Epidermal melanocyte (primary cell): Measurements from ENCODE around the gene GGNBP2.
"Not testable (repeated sequence)": the region's sequence is repeated elsewhere in the genome, so short reads cannot be mapped to it uniquely, and the experiment has no call there.

Experiments used
- DNase-seq: peaks from one replicate; pipeline ENCODE4 v3.0.0; 2011; ENCODE audit warnings: low spot score; ENCODE audit not compliant: insufficient read length

Gene GGNBP2

DNA sequence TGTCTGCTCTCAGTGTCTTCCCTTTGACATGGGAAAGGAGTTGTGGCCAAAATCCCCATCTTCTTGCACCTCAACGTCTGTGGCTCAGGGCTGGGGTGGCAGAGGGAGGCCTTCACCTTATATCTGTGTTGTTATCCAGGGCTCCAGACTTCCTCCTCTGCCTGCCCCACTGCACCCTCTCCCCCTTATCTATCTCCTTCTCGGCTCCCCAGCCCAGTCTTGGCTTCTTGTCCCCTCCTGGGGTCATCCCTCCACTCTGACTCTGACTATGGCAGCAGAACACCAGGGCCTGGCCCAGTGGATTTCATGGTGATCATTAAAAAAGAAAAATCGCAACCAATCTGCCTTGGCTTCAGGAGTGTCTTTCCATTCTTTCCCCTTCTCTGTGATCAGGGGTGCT, 55.7 kb downstream of the GGNBP2 start:
- DNase-seq: no peak

DNA sequence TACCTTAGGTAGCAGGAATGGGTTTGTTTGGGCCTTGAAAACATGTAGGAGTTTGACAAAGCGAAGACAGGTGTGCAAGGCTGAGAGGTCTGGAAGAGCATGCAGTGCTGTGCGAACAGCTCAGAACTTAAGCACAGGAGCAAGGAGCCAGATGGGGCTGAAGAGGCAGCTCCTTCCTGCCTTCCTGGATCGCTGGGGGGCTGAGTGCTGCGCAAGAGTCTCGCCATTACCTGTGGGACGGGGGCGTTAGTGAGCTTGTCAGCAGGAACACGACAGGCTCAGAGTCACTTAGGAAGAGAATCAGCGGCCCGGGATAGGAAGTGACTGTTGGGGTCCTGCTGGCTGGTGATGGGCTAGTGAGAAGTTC, 56.2 kb downstream of the GGNBP2 start:
- no peak for DNase-seq

GRCh38 chr17:36601303-36602029, 56.7 kb downstream of the GGNBP2 start, which contains the start of gene MRM1:
Gene MRM1, plus strand, starts transcription at chr17:36601583. Its CDS starts 228 bp downstream, at chr17:36601811.
- DNase-seq: peak; percentile 77

DNA sequence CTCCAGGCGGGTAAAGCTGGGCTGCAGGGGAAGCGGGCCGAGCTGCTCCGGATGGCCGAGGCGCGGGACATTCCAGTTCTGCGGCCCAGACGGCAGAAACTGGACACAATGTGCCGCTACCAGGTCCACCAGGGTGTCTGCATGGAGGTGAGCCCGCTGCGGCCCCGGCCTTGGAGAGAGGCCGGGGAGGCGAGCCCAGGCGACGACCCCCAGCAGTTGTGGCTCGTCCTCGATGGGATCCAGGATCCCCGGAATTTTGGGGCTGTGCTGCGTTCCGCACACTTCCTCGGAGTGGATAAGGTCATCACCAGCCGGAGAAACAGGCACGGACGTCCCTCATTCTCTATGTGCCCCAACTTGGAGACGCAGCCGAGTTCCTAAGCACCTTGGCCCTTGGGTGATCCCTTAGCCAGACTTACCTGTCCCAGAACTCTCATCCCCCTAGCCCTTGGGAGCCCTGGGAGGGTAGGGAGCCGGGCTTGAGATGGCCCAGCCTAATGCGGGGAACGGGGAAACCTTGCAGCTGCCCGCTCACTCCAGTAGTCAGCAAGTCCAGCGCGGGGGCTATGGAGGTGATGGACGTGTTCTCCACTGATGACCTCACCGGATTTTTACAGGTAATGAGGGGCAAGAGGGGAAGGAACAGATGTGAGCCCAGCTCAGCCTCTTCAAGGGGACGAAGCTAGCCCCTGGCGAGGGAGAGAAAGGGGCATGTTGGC, 57.5 kb downstream of the GGNBP2 start:
- DNase-seq: no peak

DNA sequence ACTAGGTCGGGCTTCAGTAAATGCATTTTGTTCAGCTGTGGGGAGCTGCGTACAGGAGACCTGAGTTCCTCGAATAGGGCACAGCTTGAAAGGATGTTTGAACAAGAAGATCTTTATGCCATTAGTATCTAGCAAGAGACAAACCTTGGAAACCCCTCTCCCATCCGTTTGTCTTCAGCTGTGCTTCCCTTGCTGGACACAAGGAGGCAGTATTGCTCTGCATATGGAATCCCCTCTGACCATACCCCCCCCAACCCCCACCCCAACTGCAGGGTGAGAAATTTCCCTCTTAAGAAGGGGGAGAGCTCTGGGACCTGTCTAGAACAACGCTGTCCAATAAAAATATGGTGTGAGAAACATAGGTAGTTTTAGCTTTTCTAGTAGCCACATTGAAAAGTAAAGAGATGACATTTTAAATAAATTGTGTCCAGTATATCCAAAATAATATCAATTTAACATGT, 58.2 kb downstream of the GGNBP2 start:
- DNase-seq: peak; percentile 73

GRCh38 chr17:36605028-36605427, 60.3 kb downstream of the GGNBP2 start:
- not testable (repeated sequence) for DNase-seq

DNA sequence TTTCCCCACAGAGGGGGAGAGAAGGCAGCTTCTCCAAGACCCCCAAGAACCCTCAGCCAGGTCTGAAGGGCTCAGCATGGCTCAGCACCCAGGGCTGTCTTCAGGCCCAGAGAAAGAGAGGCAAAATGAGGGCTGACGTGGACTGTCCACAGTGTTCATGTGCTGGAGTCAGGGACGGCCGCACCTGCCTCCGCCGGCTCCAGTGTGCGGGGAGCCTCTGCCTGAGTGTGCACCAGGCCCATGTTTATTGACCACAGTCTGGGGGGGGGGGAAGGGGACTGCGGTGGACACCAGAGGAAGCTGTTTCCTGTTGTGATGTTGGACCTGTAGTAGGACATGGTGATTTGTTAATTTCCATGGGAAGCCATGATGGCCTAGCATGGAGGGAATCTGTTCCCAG, 63.6 kb downstream of the GGNBP2 start:
- no peak for DNase-seq

DNA sequence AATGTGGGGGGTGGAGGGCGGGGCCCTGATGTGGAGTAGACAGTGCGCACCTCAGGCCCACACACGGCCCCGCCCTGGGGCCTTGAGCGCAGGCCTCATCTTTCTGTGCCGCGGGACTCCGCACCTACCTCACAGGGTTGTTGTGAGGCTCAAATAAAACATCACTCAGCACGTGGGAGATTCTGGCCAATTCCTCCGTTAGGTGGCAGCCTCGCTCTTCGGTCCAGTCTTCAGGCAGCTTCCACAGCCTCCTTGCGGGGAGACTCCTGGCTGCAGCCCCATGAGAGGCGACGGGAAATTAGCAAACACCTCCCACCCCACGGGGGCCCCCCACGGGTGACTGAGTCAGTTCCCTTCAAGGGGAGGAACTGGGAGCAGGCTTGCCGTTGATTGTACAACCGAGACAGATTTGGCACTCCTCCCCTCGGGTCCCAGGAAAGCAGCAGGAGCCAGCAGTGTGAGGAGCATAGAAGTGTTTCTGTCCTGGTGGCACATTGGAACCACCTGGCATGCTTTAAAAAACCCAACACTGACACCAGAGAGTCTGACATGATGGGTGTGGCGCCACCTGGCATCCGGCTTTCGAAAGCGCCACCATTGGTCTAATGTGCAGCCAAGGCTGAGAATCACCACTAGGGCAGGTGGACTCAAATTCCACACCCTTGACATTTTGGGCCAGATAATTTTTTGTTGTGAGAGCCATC, 64.2 kb downstream of the GGNBP2 start:
- peak; percentile 44 for DNase-seq

DNA sequence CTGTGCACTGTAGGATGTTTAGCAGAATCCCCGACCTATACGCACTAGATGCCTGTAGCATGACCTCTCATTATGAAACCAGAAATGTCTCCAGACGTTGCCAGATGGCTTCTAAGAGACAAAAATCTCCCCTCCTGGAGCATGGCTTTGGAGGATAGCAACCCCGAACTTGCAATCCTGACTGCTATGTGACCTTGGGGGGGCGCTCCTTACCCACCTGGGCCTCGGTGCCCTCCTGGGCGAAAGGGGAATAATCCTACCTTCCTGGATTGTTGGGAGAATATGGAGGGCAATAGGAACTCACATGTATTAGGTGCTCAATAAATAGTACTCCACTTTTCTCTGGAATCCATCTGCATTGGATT, 64.8 kb downstream of the GGNBP2 start:
- no peak for DNase-seq

DNA sequence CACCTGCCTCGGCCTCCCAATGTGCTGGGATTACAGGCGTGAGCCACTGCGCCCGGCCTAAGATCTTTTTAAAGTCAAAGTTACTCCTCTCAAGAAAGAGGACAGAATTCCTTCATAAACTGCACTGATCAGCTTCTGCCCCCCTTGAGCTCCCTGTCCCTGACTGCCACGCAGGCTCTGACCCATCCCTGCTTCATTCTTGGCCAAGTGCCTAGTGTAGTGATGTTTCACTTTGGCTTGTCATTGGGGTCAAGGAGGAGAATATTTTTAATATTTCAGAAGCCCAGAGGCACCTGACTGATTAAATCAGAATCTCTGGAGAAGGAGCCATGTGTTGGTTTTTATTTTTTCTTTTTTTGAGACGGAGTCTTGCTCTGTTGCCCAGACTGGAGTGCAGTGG, 65.8 kb downstream of the GGNBP2 start:
- no peak for DNase-seq

GRCh38 chr17:36611345-36612072, 66.8 kb downstream of the GGNBP2 start:
- no peak for DNase-seq

DNA sequence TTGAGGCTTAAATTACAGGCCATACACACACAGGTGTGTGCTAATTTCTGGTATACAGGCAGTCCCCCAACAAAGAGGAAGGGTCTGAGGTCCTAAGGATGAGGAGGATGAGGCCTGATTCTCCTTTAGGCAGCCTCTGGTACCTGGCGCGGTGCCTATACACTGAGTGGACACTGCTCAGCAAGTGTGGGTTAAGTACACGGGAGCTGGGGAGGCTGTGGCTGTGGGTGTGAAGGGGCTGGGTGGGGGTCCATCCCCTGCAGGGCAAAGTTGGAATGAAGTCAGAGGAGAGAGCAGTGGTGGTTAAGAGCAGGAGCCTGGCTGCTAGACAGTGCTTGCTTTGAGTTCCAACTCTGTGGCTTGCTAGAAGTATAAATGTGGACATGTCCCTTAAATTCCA, 67.6 kb downstream of the GGNBP2 start:
- no peak for DNase-seq

DNA sequence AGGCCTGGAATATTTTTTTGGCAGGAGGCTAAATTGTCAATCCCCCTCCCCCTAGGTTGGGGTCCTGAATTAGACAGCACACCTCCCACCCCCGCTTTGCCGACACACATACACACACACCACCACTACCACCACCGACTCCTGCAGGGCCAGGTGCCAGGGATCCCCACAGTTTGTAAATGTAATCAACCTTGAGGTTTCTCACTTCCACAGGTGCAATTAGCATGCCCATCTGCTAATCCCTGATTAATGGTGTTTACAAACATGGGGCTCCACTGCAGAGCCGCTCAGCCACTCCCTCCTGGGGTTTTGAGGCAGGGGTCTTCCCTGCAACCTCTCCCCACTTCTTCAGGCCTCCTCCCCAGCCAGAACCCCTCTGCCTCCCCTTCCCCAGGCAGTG, 68.4 kb downstream of the GGNBP2 start:
- DNase-seq: no peak

GRCh38 chr17:36614081-36614480, 69.4 kb downstream of the GGNBP2 start:
- no peak for DNase-seq

DNA sequence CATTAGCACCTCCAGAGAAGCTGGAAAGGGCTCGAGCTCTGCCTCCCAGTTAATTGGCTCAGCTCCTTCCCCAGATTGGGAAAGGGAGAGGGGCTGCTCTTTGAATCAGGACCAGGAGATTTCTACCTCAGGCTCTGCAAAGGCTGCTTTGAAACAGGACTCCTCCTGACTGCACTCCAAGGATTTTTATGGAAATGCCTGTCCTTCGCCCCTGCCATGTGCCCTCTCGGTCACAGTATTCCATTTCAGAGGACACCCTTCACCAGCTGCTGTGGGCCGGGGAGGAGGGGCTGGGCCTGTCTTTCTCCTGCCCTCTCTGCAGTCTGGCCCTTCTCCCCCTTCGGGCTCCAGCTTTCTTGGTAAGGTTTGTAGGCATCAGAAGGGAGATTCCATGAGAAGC, 70.2 kb downstream of the GGNBP2 start:
- no peak for DNase-seq

GRCh38 chr17:36616061-36617029, 71.6 kb downstream of the GGNBP2 start:
- no peak for DNase-seq

DNA sequence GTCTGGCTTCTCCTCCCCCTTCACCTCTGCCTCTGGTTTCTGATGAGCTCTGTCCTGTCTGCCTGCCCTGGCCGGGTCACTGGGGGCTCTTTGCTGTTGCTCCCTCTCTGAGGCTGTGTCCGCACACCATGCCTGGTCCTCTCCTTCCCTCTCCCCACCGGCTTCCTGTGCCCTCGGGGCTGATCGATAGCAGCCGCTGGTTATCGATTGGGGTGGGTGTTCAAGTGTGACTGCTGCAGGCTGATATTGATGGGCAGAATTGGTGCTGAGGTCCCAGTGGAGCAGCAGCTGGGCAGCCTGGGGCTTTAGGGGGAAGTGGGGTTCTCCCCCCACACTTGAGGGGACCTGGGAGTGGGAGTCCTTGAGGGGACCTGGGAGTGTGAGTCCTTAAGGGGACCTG, 73.1 kb downstream of the GGNBP2 start:
- DNase-seq: no peak

- DNase-seq: no peak
Measured at GRCh38 chr17:36623281-36623680, 78.6 kb downstream of the GGNBP2 start.

- DNase-seq: no peak
Measured at GRCh38 chr17:36625188-36625587, 80.5 kb downstream of the GGNBP2 start.

GRCh38 chr17:36627101-36627500, 82.4 kb downstream of the GGNBP2 start:
- no peak for DNase-seq

- DNase-seq: no peak
Measured at GRCh38 chr17:36628576-36628975, 83.9 kb downstream of the GGNBP2 start.
